HG03342 (cell line): ENCODE measurements around the gene SNORC.
"Not testable (repeated sequence)": the region's sequence is repeated elsewhere in the genome, so short reads cannot be mapped to it uniquely, and the experiment has no call there.

Source experiments
- ATAC-seq: cut with Tn5 transposase; IDR thresholded peaks from one replicate; pipeline ENCODE4 v1.9.1; 2021; ENCODE audit warnings: mild to moderate bottlenecking, moderate library complexity; ENCODE audit not compliant: unreplicated experiment

The SNORC gene

DNA sequence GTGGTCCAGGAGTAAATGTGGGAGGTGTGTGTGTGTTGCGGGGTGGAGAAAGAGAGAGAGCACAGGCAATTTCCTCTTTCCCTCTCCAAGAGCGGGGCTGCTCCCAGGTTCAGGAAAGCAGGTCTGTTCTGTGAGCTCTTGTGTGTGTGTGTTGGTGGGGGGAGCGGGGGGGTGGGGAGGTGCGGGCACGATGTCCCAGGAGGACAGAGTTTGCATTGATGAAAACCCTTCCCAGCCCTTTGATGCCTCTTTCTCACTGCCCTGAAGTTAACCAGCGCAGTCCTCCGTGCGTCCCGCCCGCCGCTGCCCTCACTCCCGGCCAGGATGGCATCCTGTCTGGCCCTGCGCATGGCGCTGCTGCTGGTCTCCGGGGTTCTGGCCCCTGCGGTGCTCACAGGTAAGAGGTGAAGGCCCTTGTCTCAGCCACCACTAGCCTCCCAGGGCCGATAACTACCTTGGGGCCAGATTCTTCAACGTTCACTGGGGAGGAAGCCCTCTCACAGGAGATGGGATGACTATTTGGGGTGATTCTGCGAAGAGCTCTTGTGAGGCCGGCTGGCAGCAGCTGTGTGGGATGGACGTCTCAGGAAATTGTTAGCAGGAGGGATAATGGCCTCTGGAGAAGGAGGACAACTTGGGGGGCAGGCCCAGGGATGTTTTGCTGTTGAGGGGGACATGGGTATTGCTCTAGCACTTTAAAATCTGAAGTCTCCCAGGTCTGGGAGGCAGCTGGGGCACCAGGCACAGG, at the start of gene SNORC:
SNORC (plus strand) TSS at position 247 of the 748 bp plus-strand sequence; CDS start at position 325, 78 bp downstream.
- ATAC-seq: no peak

DNA sequence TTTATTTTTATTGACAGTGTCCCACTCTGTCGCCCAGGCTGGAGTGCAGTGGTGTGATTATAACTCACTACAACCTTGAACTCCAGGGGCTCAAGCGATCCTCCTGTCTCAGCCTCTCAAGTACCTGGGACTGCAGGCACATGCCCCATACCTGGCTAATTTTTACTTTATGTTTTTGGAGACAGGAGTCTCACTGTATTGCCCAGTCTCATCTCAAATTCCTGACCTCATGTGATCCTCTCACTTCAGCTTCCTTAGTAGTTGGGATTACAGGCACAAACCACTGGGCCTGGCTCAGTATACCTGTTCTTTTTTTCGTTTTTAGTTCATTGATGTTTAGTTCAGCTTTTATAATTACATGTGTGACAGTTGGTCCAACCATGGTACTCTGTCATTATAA, 40.1 kb upstream of the SNORC start:
- ATAC-seq: no peak

DNA sequence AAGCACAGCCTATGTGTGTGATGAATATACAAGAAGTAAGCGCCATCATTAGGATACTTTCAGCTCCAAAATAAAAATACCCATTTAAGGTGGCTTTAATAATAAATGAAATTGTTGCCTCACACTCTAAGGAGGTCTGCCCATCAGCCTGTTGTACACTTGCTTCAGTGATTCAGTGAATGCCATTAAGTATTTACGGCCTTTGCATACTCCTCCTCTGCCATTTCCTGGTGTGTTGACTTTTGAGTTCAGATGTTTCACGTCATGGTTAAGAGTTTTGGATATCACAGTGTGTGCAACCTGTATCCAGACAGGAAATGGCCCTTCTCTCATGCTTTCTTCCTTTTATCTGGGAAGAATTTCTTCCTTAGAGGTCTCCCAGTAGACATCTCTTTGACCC, 38.6 kb upstream of the SNORC start:
- no peak for ATAC-seq

DNA sequence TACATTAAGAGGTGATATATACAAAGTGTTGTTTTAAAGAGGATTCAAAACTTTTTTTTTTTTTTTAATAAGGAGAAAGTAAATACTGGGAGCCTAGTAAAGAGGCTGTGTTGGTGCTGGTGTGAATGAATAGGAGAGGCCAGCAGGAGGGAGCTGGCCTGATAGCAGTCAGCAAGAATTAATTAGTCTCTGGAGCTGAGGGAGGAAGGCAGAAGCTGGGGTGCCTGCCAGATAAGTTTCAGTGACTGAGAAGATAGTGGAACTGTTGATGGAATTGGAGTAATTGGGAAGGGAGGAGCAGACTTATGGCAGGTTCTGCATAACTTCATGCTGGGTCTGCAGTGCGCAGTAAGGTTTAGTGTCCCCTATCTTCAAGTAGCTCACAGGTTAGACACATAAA, 36.2 kb upstream of the SNORC start:
- no peak for ATAC-seq

DNA sequence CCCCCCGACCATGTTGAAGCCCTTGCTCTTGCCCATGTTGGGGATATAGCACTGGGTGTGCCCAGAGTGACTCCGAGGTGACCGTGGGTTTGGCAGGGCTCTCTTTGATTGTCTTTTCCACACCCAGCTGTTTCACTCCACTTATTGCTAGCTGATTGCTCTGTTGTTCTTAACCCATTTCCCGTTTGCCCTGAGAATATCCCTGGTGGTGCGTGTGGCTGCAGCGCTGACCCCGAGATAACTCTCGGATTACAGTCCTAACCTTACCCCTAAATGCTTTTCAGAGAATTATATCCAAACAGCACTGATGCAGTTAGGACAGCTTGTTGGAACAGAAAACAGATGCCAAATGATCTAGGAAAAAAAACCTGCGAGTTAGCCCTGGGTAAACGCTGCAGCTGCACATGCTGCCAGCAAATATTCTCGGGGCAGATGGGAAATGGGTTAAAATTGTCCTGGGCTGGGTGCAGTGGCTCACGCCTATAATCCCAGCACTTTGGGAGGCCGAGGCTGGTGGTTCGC, 34.3 kb upstream of the SNORC start:
- no peak for ATAC-seq

DNA sequence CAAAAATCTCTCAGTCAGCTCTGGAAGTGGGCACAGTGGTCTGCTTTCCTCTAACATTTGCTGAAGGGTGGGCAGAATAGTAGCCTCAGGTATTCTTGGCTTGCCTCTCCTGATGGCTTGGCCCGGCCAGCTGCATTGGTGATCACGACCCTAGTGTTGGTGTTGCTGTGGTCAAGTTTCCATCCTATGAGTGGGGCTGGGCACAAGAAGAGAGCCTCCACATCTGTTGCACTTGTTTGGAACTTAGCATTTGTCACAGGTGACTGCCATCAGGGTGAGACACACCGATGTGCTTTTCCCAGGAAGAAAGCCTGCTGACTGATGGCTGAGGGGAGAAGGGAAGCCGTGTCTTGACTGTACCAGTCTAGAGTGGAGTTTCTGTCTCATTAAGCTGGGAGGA, 33.1 kb upstream of the SNORC start:
- no peak for ATAC-seq

DNA sequence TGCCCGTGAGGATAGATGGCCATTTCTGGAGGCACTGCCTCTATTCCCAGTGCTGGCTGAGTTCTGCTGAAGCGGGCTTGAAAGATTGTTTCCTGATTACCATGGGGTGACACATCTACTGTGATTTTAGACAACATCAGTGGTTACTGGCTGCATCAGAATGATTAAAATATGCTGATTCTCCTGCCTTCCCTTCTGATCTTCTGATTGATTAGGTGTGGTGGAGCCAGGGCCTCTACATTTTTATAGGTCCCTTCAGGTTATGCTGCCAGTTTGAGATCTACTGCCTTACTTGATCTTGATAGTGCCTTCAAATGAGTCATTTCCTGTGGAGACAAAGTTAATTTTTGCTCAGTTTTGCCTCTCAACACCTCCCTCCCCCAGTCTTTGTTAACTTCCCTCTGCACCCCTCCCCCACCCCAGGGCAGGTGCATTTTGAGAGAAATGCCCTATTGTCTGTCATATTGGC, 31.6 kb upstream of the SNORC start:
- peak; percentile 81 for ATAC-seq

DNA sequence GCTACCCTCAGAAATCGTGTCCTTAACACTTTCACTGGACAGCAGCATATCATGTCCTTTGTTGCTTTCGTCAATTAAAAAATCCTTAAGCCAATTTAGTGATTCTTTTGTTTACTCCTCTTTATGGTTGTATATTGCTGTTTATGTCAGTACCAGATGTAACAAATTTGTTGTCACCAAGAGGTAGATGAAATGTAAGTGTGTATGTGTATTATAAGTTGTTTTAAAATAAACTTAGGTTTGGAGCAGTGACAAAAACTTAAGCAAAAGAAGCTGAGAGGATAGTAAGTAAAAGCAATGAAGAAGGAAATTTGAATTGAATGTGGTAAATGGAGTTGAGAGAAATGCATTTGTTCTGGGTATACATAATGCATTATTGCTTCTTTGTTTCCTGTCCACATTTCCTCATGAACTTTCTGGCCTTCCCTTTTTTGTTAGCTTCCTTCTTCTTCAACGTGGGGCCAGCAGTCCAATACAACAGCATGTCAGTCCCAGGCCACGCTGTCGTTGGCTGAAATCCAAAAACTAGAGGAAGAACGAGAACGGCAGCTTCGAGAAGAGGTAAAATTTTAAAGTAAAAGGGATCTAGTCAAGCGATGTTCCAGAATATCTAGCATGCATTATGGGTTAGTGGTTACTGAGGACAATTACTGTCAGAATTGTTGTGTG, 30.5 kb upstream of the SNORC start:
- no peak for ATAC-seq

DNA sequence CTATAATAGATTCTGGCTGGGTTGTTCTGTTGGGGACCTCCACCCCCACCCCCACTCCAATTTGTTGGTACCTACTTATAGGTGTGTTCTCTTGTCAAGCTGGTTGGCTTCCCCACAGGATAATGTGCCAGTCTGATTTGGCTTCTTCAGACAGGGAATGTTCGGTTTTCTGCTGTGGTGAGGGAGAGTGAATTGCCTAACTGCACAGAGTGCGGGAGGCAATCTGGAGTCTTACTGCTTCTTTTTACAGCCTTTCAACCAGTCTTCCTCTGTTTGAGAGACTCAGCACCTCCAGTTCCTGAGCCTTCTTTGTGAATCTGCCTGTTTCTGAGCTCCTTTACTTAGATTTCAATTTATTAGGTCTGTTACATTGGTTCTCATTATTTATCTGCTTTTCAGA, 27.4 kb upstream of the SNORC start:
- no peak for ATAC-seq

DNA sequence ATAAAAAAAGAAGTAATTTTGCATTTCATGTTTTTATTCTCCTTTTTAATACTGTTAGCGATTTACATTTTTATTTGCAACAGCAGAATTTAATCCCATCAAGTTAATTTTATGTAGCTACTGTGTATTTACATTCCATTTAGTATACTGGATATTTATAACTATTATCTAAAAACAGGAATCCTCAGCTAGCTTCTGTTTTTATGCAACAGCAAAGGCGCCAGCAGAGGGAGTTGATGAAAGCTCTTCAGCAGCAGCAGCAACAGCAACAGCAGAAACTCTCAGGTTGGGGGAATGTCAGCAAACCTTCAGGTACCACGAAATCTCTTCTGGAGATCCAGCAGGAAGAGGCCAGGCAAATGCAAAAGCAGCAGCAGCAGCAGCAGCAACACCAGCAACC, 26.2 kb upstream of the SNORC start:
- no peak for ATAC-seq

DNA sequence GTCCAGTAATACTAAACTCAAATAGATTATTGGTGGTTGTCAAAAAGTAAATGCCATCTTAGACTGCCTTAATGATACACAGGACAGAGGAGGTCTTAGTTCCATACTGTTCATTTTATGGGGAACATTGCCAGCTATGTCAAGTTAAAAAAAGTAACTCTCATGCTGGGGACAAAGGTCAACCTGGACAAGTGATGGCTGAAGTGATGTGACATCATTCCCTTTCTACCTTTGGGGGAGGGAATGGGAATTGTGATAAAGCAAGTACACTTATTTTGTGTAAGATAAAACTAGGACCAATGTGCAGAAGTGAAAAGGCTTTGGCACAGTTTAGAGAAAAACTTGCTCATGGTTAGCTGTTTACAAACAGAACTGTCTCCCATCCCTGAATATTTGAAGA, 24.0 kb upstream of the SNORC start:
- no peak for ATAC-seq

DNA sequence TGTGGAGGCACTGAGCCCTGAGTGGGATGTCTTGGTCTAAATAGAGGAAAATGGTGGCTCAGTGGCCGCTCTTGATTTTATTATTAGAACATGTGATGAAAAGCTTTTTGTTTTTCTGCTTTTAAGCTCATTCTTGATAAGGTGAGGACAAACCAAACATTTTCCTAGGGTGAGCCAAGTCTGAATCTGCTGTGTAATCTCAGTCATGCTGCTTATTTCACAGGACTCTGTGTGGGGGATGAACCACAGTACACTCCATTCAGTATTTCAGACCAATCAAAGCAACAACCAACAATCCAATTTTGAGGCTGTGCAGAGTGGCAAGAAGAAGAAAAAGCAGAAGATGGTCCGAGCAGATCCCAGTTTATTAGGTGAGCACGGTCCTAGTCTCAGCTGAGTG, 20.0 kb upstream of the SNORC start:
- no peak for ATAC-seq

DNA sequence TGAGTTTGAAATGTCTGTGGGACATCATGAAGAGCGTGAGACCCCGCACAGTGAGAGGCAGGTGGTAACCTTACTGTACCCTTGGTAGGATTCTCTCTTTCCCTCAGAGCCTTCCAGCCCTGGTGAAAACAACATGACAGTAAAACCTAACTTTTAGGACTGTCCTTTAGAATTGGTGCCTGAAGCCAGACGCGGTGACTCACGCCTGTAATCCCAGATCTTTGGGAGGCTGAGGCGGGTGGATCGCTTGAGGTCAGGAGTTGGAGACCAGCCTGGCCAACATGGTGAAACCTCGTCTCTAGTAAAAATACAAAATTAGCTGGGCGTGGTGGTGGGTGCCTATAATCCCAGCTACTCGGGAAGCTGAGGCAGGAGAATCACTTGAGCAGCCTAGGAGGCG, 18.0 kb upstream of the SNORC start:
- not testable (repeated sequence) for ATAC-seq

DNA sequence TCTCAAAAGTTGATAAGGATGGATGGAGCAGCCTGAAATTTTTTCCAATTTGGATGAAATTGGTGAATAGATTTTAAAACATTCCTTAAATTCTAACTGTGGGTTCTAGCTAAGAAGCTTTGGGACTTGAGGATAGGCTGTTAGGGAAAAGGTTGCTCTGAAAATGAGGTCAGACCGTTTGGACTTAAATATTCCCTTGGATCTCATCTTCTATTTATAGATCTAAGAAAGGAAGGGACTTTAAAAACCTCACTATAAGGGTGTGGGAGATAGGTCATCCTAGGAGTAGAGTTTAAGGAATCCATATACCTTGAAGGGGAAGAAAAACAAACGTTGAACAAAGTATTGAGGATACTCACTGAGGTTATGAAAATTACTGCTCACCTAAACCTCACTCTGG, 17.4 kb upstream of the SNORC start:
- no peak for ATAC-seq

DNA sequence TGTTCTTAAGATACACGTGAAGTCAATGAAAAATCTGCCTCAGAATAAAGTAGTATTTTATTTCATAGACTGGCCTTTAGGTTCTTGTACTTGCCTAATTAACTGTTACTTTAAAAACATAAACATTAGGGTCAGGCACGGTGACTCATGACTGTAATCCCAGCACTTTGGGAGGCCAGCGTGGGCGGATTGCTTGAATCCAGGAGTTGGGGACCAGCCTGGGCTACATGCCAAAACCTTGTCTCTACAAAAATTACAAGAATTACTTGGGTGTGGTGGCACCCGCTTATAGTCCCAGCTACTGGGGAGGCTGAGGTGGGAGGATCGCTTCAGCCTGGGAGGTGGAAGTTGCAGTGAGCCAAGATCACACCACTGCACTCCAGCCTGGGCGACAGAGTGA, 16.0 kb upstream of the SNORC start:
- no peak for ATAC-seq

DNA sequence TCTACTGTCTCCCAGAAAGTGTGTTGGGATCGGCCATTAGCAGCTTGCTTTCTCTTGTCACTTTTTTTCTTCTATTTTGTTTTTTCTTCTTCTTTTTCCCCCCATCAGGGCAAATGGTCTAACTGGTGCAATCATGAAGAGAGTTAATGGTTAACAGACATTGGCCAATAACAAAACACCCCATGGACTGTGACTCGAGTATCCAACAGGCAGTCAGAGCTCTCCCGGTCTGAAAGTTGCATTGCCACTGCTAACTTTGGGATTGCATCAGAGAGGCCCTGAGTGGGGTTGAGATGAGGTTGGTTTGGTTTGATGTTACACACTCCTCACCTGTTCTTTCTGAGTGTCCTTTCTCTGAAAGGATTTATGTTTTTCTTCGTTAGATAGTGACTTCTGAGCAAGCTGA, 12.9 kb upstream of the SNORC start:
- no peak for ATAC-seq

DNA sequence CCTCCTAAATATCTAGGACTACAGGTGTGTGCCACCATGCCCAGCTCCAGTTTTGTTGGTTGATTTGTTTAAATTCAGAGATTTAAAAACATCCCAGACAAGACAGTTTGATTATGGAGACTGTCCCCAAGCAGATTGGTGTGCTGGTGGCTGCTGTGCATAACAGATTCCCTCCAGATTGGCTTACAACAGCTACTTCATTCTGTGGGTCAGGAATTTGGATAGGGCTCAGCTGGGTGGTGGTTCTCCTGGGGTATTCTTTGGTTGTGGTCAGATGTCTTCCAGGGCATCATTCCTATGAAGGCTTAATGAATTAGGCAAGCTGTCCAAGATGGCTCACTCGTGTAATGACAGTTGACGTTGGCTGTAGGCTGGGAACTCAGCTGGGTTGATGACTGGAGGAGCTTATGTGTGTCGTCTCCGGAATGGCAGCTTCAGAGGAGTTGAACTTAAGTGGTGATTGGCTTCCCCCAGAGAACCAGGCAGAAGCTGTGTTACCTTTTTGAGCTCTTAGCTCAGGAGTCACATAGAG, 10.6 kb upstream of the SNORC start:
- ATAC-seq: no peak

DNA sequence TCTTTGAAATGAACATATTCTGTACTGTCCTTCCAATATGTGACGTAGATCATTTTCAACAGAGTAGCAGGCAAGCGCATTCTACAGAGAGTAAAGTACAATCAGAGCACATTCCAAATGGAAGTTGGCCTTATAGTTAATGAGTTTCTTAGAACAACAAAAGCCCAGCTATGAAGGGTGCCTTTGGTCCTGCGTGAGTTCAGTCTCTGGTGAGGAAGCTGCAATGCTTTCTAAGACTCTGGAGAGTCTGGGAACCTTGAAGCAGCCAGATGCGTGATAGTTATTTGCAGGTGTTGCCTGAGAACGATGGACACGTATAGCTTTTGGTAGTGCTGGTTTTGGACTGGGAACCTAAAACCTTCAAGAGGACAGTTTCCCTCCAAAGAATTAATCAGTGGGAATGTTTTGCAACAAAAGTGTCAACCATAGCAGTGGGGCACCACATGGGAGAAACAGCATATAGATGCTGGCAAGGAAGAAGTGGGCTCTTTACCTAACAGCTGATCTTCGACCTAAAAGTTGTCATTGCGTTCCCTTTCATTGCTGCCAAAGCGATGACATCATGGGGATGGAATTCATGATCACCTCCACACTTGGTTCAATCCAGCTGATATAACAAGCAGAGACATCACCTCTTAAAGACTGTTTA, 9.3 kb upstream of the SNORC start:
- no peak for ATAC-seq

DNA sequence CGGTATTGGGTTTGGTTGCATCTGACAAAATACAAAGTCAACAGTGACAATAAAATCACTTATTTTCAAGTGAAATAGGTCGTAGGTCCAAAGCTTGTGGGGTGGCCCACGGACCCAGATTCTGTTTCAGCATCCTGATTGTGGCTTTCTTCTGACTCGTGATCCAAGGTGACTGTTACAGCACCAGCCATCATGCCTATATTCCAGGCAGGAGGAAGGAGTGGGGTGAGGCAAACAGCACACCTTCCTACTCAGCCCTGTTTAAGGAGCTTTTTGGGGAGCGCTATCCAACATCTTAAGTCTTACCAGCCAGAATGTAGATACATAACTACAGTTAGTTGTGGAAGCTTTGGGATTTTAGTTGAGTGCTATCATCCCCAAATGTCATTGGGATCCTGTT, 8.7 kb upstream of the SNORC start:
- no peak for ATAC-seq

DNA sequence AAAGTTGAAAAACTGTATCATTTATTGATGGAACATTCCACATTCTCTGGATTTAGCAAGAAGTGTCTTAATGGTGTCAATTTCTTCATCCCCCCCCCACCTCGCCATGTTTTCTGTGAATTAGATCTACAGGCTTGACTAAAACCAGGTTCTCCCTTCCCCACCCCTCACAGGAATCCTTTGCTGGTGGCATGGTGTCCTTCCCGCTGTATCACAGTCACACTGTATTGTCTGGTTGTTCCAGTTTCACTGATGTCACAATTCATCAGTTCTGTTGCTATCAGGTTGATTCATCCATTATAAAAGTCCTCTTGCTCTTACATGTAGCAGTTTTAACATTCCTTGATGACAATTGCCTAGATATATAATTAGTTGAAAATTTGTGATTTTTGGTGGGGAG, 6.1 kb upstream of the SNORC start:
- ATAC-seq: no peak

DNA sequence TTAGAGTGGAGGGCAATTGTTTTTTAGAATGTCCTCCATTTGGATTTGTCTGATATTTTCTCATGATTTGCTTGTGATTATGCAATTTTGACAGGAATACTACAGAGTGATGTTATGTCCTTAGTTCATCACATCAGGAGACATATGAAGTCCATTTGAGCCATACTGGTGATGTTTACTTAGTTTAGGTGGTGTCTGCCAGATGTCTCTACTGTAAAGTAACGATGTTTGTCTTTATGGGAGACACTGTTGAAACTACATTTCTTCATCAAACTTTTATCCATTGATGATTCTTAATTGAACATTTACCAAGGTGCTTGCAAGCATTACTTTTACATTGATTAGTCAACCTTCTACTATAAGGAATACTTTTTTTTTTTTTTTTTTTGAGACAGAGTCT, 4.9 kb upstream of the SNORC start:
- ATAC-seq: no peak

DNA sequence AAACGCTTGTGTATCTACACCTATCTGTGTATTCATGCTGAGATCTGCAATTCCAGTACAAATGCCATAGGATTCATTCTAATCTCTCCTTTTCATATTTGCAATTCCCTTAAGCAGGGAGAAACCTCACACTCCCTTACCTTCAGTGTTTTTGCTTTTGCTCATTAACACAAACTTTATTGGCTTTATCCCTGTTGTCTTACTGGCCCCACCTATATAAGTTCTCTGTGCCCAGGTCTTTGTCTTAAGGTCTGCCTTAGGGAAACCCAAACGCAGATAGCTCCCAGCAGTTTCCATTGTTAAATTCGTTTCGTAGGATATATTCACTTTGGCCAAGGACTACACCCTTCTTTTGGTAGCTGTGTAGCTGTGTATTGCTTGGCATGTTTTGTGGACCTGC, 4.0 kb upstream of the SNORC start:
- no peak for ATAC-seq
